T47D (cell line): Measurements from ENCODE around the gene GRM8.

ENCODE experiments used
- DNase-seq, 2 experiments: peaks; one replicate each; pipeline versions ENCODE4 v3.0.0 to v3.0.0-alpha.2; 2011 to 2012; ENCODE audit warnings: low read depth in 1 of 2, low spot score in 1 of 2
- JUND ChIP-seq: IDR thresholded peaks from 2 replicates; pipeline ENCODE4 v1.6.1; 2012; ENCODE audit warnings: low read depth
- in situ Hi-C: cut with HindIII; loops from 2 replicates; pipeline ENCODE4 v1.10.0; 2016; ENCODE audit warnings: low sequenced_read_pairs, low pct_unique_long_range_greater_than_20kb

The GRM8 gene

GRCh38 chr7:126820925-126821324, 431.8 kb downstream of the GRM8 start:
- in situ Hi-C loops = no loop called here
- no peak for TF ChIP-seq JUND
- DNase-seq = no peak

GRCh38 chr7:126819197-126819484, 433.6 kb downstream of the GRM8 start:
- in situ Hi-C loops = no loop called here
- DNase-seq = no peak
- TF ChIP-seq JUND = no peak

DNA sequence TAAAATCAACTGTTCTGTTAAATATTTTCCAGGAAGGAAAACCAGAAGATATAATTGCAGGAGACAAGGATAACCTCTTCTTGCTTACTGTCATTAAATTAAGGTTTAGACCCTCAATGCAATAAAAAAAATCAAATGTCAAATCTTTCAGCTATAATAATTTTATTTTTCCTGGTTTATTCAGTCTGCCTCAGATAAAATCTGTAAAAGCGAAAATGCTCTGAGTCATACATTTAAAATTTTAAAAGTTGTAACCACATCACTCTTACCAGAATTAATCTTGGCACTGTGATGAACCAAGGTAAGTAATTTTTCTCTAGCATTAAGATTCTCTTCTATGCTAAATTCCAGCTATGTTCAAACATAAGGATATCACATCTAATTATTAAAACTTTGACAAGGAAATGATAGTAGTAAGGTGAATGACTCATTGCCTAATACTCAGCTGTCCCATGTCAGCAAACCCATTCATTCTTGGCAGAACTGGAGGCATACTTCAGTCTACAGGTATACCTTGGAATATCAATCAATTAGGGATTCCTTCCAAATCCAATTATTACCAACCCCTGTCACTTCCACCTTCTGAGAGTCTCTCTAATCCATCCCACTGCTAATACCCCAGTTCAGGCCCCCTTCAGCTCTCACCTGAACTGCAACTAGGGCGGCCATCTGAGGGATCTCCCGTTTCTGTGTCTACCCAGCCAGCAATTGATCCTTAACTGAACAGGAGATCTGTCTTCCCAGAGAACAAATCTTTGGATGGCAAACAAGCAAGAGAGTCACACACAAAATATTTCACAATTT, 434.1 kb downstream of the GRM8 start:
- no peak for DNase-seq
- no peak for TF ChIP-seq JUND
- in situ Hi-C loops = no loop called here

- in situ Hi-C loops = no loop called here
- no peak for DNase-seq
- no peak for TF ChIP-seq JUND
Measured at GRCh38 chr7:126809188-126809587, 443.6 kb downstream of the GRM8 start.

DNA sequence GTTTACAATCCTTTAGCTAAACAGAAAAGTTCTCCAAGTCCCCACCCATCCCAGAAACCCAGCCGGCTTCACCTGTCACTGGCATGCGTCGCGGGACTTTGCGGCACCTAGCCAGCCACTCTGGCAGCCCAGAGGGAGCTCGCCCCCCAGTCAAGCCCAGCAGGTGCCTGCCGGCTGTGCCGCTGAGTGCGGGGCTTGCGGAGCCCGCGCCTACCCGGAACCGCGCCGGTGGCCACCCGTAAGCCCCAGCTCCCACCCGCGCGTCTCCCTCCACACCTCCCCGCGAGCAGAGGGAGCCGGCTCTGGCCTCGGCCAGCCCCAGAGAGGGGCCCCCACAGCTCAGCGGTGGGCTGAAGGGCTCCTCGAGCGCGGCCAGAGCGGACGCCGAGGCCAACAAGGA, 446.1 kb downstream of the GRM8 start:
- no peak for TF ChIP-seq JUND
- in situ Hi-C loops = no loop called here
- DNase-seq = no peak

DNA sequence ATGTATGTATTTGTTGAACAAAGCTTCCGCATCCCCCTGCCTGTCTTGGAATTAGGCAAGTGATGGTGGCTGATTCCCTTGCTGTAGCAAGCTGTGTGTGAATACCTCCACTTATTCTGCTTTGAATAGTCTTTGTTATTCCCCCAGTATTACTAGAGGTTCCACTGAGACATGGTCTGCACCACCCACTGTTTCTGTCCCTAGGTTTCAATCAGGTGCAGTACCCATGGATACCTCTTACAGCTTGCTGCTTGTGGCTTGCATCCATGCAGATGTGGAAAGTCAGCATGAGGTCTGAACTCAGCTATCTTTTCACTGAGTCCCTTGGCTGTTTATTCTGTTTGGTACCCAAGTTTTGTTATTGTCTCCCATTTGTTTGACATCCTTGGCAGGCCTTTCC, 447.4 kb downstream of the GRM8 start:
- no peak for TF ChIP-seq JUND
- in situ Hi-C loops = no loop called here
- DNase-seq = no peak

DNA sequence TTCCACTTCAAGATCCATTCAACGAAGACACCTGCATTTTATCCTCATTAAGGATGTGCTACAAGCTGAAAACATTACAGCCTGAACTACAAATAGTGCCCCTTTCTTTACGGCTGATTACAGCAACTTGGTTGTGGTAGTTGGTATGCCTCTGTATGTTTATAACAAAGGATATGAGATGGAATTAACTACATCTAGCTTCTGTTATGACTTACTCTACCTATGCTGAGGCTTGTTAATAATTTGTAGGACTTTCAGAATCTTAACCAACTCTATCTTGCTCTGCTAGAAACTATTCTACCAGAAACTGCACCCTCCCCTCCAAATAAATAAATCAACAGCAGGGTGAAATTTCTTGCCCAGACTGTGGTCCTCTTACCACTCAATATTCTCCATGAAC, 448.1 kb downstream of the GRM8 start:
- in situ Hi-C loops = no loop called here
- no peak for TF ChIP-seq JUND
- no peak for DNase-seq

GRCh38 chr7:126803990-126804389, 448.8 kb downstream of the GRM8 start:
- no peak for DNase-seq
- in situ Hi-C loops = no loop called here
- no peak for TF ChIP-seq JUND

DNA sequence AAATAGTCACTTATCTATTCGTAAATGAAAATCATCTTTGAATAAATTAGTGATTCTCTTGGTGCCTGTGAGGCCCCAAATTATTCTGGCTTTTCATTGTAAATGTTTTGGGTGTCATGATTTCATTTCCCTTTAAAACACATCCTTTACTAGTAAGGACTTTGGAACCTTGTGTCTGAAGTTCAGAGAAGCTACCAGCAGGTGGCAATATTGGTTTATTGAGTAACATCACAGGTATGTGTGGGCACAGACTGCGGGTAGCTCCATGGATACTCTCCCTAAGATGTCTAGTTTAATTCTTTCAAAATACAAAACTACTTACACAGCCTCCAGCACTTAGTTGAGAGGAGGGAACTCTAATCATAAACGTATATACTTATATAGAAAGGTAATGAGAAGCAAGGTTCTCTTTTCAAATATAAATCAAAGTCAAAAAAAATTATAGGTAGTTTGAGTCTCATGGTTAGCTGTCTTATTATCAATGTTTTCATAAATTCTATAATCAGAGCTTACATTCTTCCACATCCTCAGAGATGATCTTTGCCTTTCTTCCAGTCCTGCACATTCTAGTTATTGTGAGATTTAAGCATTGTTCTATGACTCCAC, 449.6 kb downstream of the GRM8 start:
- peak; percentile 36 to 76 for DNase-seq
- no peak for TF ChIP-seq JUND
- in situ Hi-C loops = no loop called here

GRCh38 chr7:126801733-126802132, 451.0 kb downstream of the GRM8 start:
- TF ChIP-seq JUND = no peak
- DNase-seq = no peak
- in situ Hi-C loops = no loop called here

DNA sequence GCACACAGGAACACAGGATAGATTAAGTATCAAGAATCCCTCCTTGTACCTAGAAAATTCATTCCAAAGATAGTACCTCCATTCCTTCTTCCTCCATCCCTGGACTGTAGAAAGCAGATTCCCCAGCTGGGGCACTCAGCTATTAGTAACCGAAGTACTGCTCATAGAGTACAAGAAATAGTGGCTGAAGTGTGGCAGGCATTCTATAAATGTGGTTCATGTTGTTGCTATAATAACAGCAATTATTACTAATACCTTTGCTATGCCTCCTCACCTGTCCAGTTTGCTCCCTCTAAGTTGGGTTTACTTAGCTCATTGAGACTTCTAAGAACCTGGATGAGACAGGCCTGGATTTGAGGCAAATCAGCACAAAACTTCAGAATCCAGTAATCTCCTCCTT, 453.2 kb downstream of the GRM8 start:
- TF ChIP-seq JUND = no peak
- in situ Hi-C loops = no loop called here
- no peak for DNase-seq

GRCh38 chr7:126792521-126792920, 460.2 kb downstream of the GRM8 start:
- DNase-seq = no peak

GRCh38 chr7:126791306-126791705, 461.4 kb downstream of the GRM8 start:
- no peak for DNase-seq
- in situ Hi-C loops = no loop called here
- TF ChIP-seq JUND = no peak

More at GRCh38 chr7:126792521-126792920, 460.2 kb downstream of the GRM8 start:
- TF ChIP-seq JUND = no peak
- in situ Hi-C loops = no loop called here

DNA sequence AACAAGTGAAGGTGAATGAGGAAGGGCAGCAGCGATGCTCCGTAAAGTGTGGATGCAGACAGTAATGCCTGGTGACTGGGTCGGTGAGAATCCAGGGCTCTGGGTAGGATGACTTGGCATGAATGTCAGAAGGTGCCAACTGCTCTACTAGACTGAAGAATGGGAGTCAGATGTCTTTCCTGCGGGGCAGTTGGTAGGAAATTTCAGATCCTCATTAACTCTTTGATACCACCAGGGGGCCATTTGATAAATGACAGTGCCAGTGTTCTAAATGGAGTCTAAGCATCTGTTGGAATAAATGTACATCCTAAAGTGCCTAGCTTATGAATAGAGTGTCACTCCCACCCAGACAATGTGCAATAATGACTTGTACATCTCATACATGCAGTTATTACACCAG, 462.0 kb downstream of the GRM8 start:
- no peak for TF ChIP-seq JUND
- in situ Hi-C loops = no loop called here
- DNase-seq = no peak
